H1 (cell line): ENCODE results near the gene F2RL2. TPM values are rescaled to one million over a fixed set of nuclear protein-coding genes. Genes with fewer than 3 reads are reported as not detected.

Experiments used
- CTCF ChIA-PET: fragments of 300-600 bp; sonication (Branson Sonifier 250); formaldehyde crosslinking; loops from one replicate; lab custom pipeline; 2021; ENCODE audit not compliant: partially characterized antibody; lab: Charles Lee
- POLR2A ChIA-PET: fragments of 300-600 bp; sonication (Branson Sonifier 250); formaldehyde crosslinking; loops from one replicate; lab custom pipeline; 2021; ENCODE audit warnings: inconsistent platforms; ENCODE audit not compliant: partially characterized antibody; lab: Charles Lee
- DNase-seq, 2 experiments: peaks; one replicate each; pipeline versions ENCODE4 v3.0.0 to v3.0.0-alpha.2; 2010 to 2022; ENCODE audit warnings: low spot score in 2 of 2, low read depth in 1 of 2, mixed read lengths in 1 of 2
- FAIRE-seq: peaks from 2 replicates; lab custom pipeline; 2011; peaks lifted over from hg19 to GRCh38; lab: Jason Lieb, UNC
- H2AFZ ChIP-seq: 2 replicates; pipeline ENCODE4 v1.8.1; 2012; ENCODE audit warnings: low read length, inconsistent platforms
- H2AK5ac ChIP-seq: 2 replicates; pipeline ENCODE4 v1.6.1; 2013; ENCODE audit warnings: low read depth, low read length
- H2BK120ac ChIP-seq: replicated peaks from 2 replicates; pipeline ENCODE3; 2013; ENCODE audit warnings: low read depth, low read length, inconsistent platforms
- H2BK12ac ChIP-seq: 2 replicates; pipeline ENCODE4 v1.6.1; 2013; ENCODE audit warnings: low read depth, low read length
- H2BK15ac ChIP-seq: 2 replicates; pipeline ENCODE4 v1.6.1; 2013; ENCODE audit warnings: low read length
- H2BK20ac ChIP-seq: 2 replicates; pipeline ENCODE4 v1.6.1; 2013; ENCODE audit warnings: low read length
- H2BK5ac ChIP-seq: 2 replicates; pipeline ENCODE4 v1.6.1; 2013; ENCODE audit warnings: low read depth, low read length
- H3K14ac ChIP-seq: 2 replicates; pipeline ENCODE4 v1.6.1; 2013; ENCODE audit warnings: inconsistent platforms; ENCODE audit not compliant: insufficient read length
- H3K18ac ChIP-seq: 2 replicates; pipeline ENCODE4 v1.6.1; 2013; ENCODE audit warnings: low read length; ENCODE audit errors: extremely low read depth
- H3K23ac ChIP-seq: 2 replicates; pipeline ENCODE4 v1.6.1; 2013; ENCODE audit warnings: inconsistent platforms; ENCODE audit not compliant: insufficient read length
- H3K23me2 ChIP-seq: 2 replicates; pipeline ENCODE4 v1.6.1; 2013; ENCODE audit warnings: low read depth, low read length
- H3K27ac ChIP-seq: 2 replicates; pipeline ENCODE4 v1.6.1; 2011; ENCODE audit warnings: low read depth, low read length, inconsistent platforms
- H3K27me3 ChIP-seq, 4 experiments: replicated peaks in 1 of 4; 1 replicate in 1 of 4; 2 replicates in 3 of 4; pipeline versions ENCODE4 v1.6.1 to v1.8.1; 2011 to 2013; ENCODE audit warnings: low read length in 3 of 4, mild to moderate bottlenecking in 3 of 4, inconsistent platforms in 2 of 4, mixed read lengths in 2 of 4, moderate library complexity in 1 of 4; ENCODE audit not compliant: control insufficient read depth in 3 of 4, insufficient read depth in 3 of 4; ENCODE audit errors: extremely low read depth in 1 of 4
- H3K36me3 ChIP-seq, 4 experiments: 2 replicates each; pipeline versions ENCODE4 v1.6.1 to v1.8.1; 2011 to 2013; ENCODE audit warnings: mild to moderate bottlenecking in 4 of 4, low read length in 3 of 4, moderate library complexity in 2 of 4, control low read depth in 1 of 4, inconsistent platforms in 1 of 4; ENCODE audit not compliant: insufficient read depth in 4 of 4, control insufficient read depth in 2 of 4
- H3K4ac ChIP-seq: replicated peaks from 2 replicates; pipeline ENCODE3; 2013; ENCODE audit warnings: low read length, low read depth, mixed read lengths, inconsistent platforms; ENCODE audit not compliant: insufficient read length
- H3K4me1 ChIP-seq, 4 experiments: replicated peaks in 1 of 4; 1 replicate in 1 of 4; 2 replicates in 3 of 4; pipeline versions ENCODE4 v1.6.1 to v1.8.1; 2011 to 2013; ENCODE audit warnings: low read length in 3 of 4, inconsistent platforms in 2 of 4, mixed read lengths in 1 of 4; ENCODE audit not compliant: insufficient read depth in 4 of 4, control insufficient read depth in 3 of 4
- H3K4me2 ChIP-seq, 2 experiments: 2 replicates each; pipeline versions ENCODE4 v1.6.1 to v1.8.1; 2011 to 2013; ENCODE audit warnings: low read depth in 2 of 2, low read length in 2 of 2, control low read depth in 1 of 2, inconsistent platforms in 1 of 2, mild to moderate bottlenecking in 1 of 2; ENCODE audit not compliant: insufficient read depth in 1 of 2
- H3K4me3 ChIP-seq, 4 experiments: fragments of 200-600, 300-600 bp in 1 of 4; sonication (generic), shearing (Covaris generic), sonication (Bioruptor Twin) in 1 of 4; 2 replicates each; pipeline versions ENCODE4 v1.5.1 to v1.8.1; 2011 to 2016; ENCODE audit warnings: low read length in 4 of 4, low read depth in 3 of 4, control low read depth in 2 of 4, inconsistent platforms in 2 of 4, mild to moderate bottlenecking in 2 of 4, mixed read lengths in 1 of 4, moderate library complexity in 1 of 4; ENCODE audit not compliant: insufficient read depth in 2 of 4; ENCODE audit errors: extremely low read depth in 1 of 4
- H3K56ac ChIP-seq: replicated peaks from 2 replicates; pipeline ENCODE3; 2013; ENCODE audit warnings: low read depth, mild to moderate bottlenecking, mixed read lengths, low read length, inconsistent platforms; ENCODE audit not compliant: insufficient read length
- H3K79me1 ChIP-seq: 2 replicates; pipeline ENCODE4 v1.6.1; 2013; ENCODE audit warnings: low read depth, low read length, control low read depth
- H3K79me2 ChIP-seq, 2 experiments: 2 replicates each; pipeline versions ENCODE4 v1.6.1 to v1.8.1; 2012 to 2013; ENCODE audit warnings: low read length in 2 of 2, mild to moderate bottlenecking in 2 of 2, inconsistent platforms in 1 of 2; ENCODE audit not compliant: insufficient read depth in 2 of 2, control insufficient read depth in 1 of 2
- H3K9ac ChIP-seq, 4 experiments: replicated peaks in 1 of 4; 1 replicate in 1 of 4; 2 replicates in 3 of 4; pipeline versions ENCODE4 v1.6.1 to v1.8.1; 2011 to 2013; ENCODE audit warnings: low read depth in 3 of 4, low read length in 3 of 4, control low read depth in 2 of 4, mild to moderate bottlenecking in 2 of 4, moderate library complexity in 2 of 4, inconsistent platforms in 1 of 4; ENCODE audit errors: extremely low read depth in 1 of 4
- H3K9me3 ChIP-seq, 2 experiments: 2 replicates each; pipeline versions ENCODE4 v1.6.1 to v1.8.1; 2012 to 2013; ENCODE audit warnings: mild to moderate bottlenecking in 2 of 2, moderate library complexity in 2 of 2, control low read depth in 1 of 2, inconsistent platforms in 1 of 2, low read depth in 1 of 2, low read length in 1 of 2, mixed read lengths in 1 of 2; ENCODE audit not compliant: insufficient read depth in 2 of 2
- H4K20me1 ChIP-seq, 2 experiments: replicated peaks in 1 of 2; 2 replicates each; pipeline versions ENCODE3 to v1.8.1; 2011 to 2013; ENCODE audit warnings: inconsistent platforms in 2 of 2, low read length in 2 of 2, mild to moderate bottlenecking in 1 of 2; ENCODE audit not compliant: insufficient read depth in 2 of 2, control insufficient read depth in 1 of 2
- H4K5ac ChIP-seq: 2 replicates; pipeline ENCODE4 v1.6.1; 2013; ENCODE audit warnings: low read length, low read depth, mixed read lengths, inconsistent platforms; ENCODE audit not compliant: insufficient read length
- H4K8ac ChIP-seq: 2 replicates; pipeline ENCODE4 v1.8.0; 2013; ENCODE audit warnings: mild to moderate bottlenecking, moderate library complexity, low read length, inconsistent platforms; ENCODE audit not compliant: insufficient read depth; ENCODE audit errors: extremely low read depth
- H4K91ac ChIP-seq: replicated peaks from 2 replicates; pipeline ENCODE3; 2013; ENCODE audit warnings: low read length, mixed read lengths, inconsistent platforms; ENCODE audit not compliant: insufficient read length
- EGR1 ChIP-seq: IDR thresholded peaks from 2 replicates; pipeline ENCODE4 v1.6.1; 2011; ENCODE audit warnings: low read depth, low read length, borderline replicate concordance
- EP300 ChIP-seq, 2 experiments: IDR thresholded peaks; 1 replicate in 1 of 2; 2 replicates in 1 of 2; pipeline ENCODE4 v1.6.1; 2011 to 2012; ENCODE audit warnings: low read depth in 2 of 2, low read length in 2 of 2, mild to moderate bottlenecking in 2 of 2, borderline replicate concordance in 1 of 2, inconsistent platforms in 1 of 2, moderate library complexity in 1 of 2
- HDAC6 ChIP-seq: IDR thresholded peaks from one replicate; pipeline ENCODE4 v1.7.1; 2012; ENCODE audit warnings: low read depth, mild to moderate bottlenecking, inconsistent platforms, low read length, moderate library complexity
- NRF1 ChIP-seq: IDR thresholded peaks from 2 replicates; pipeline ENCODE4 v1.6.1; 2011; ENCODE audit warnings: mild to moderate bottlenecking, low read depth, low read length, improper control_type of control experiment
- SIN3A ChIP-seq, 2 experiments: IDR thresholded peaks in 1 of 2; conservative IDR thresholded peaks in 1 of 2; 2 replicates each; pipeline ENCODE4 v1.6.1; 2011 to 2012; ENCODE audit warnings: low read length in 2 of 2, improper control_type of control experiment in 1 of 2, low read depth in 1 of 2, mild to moderate bottlenecking in 1 of 2
- SIRT6 ChIP-seq: IDR thresholded peaks from one replicate; pipeline ENCODE4 v1.7.1; 2012; ENCODE audit warnings: low read length, inconsistent platforms
- TAF1 ChIP-seq: IDR thresholded peaks from 2 replicates; pipeline ENCODE4 v1.6.1; 2011; ENCODE audit warnings: mild to moderate bottlenecking, low read depth, low read length
- TAF7 ChIP-seq: optimal IDR thresholded peaks from 2 replicates; pipeline ENCODE3; 2011; ENCODE audit warnings: low read depth, mild to moderate bottlenecking, inconsistent platforms, low read length, moderate library complexity, borderline replicate concordance
- WGBS, 2 experiments: shearing (Covaris generic) in 1 of 2; methylation state at CpG; one replicate each; pipeline versions ENCODE4 v1.1.6 to v1.1.7; 2013 to 2015; ENCODE audit warnings: low lambda C conversion rate in 2 of 2, mixed read lengths in 2 of 2, inconsistent platforms in 1 of 2, low coverage in 1 of 2, missing lambda C conversion rate in 1 of 2; ENCODE audit not compliant: insufficient replicate concordance in 2 of 2, insufficient coverage in 1 of 2, insufficient read length in 1 of 2; ENCODE audit errors: extremely low coverage in 1 of 2, missing lambda C conversion rate in 1 of 2; 5-methylcytosine and 5-hydroxymethylcytosine counted together
- polyA plus RNA-seq, 7 experiments: library from polyadenylated mRNA; depleted of rRNA in 3 of 7; stranded (reverse) in 5 of 7; unstranded in 2 of 7; fragments of >200 nt in 5 of 7; fragments of 200-250 nt in 2 of 7; gene quantifications; 1 replicate in 5 of 7; 2 replicates in 1 of 7; 4 replicates in 1 of 7; pipeline versions ENCODE4 v1.2.1 to v1.2.3, GENCODE V29; 2011 to 2013; ENCODE audit warnings: missing spikeins in 2 of 7, mixed read lengths in 2 of 7
- total RNA-seq: library from RNA; stranded (reverse); fragmentation: NEBNext Ultra II Directional; extraction: Animal tissue kit (Norgen Biotek cat#: 25700); gene quantifications from 2 replicates; pipeline ENCODE4 v1.2.1, GENCODE V29; 2021

The F2RL2 gene
- total and polyA plus RNA-seq, 2 of the 8 experiments (the other 6 are each of a cell fraction or from before 2014, with no cell fraction given) = 0.03 to 0.07 TPM

- no peak overlapping the region for H3K56ac ChIP-seq
- H2BK15ac ChIP-seq = no peak overlapping the region
- no peaks in the 10 kb centered on the region for H4K20me1 ChIP-seq
- no peak overlapping the region for H3K4me2 ChIP-seq
- DNase-seq = no peak
- H3K4ac ChIP-seq = no peak overlapping the region
- H3K27me3 ChIP-seq = no peaks in the 10 kb centered on the region
- H2BK5ac ChIP-seq = no peak overlapping the region
- no peaks in the 10 kb centered on the region for H3K4me1 ChIP-seq
- no peaks in the 10 kb centered on the region; the same call in 1 of the 2 replicates for H3K79me1 ChIP-seq
- H4K5ac ChIP-seq = no peak overlapping the region
- H2BK20ac ChIP-seq = no peak overlapping the region
- TF ChIP-seq TAF7 (no peak), NRF1 (no peak), HDAC6 (no peak), TAF1 (no peak), SIN3A (conservative IDR thresholded peaks at IDR 0.05 in 1 of 2, IDR thresholded peaks at IDR 0.05 in 1 of 2; ENCODE audit: low read depth in 1 of 2, low read length in 2 of 2) (no peak), EP300 (IDR thresholded peaks at IDR 0.05; ENCODE audit: borderline replicate concordance in 1 of 2, low read depth in 2 of 2, low read length in 2 of 2) (no peak), SIRT6 (no peak), EGR1 (no peak)
- POLR2A ChIA-PET = interaction anchor here (1.4 kb wide), 1 partner anchor 13 kb away, joined by 3 read pairs; no protein-coding TSS in a partner anchor
- H4K8ac ChIP-seq = no peak overlapping the region
- no peak overlapping the region for H3K18ac ChIP-seq
- H4K91ac ChIP-seq = no peak overlapping the region
- H3K4me3 ChIP-seq = no peak overlapping the region
- CTCF ChIA-PET = interaction anchor here (1.1 to 2.3 kb wide), 4 partner anchors 8 to 167 kb away, joined by 3 to 6 read pairs (median 3); partner anchors contain the start of gene IQGAP2
- no peaks in the 10 kb centered on the region for H3K36me3 ChIP-seq
- no peak overlapping the region for H3K23ac ChIP-seq
- no peak for FAIRE-seq
- H2BK12ac ChIP-seq = no peak overlapping the region
- no peaks in the 10 kb centered on the region for H3K9me3 ChIP-seq
- H2AFZ ChIP-seq = no peak overlapping the region
- H2AK5ac ChIP-seq = no peak overlapping the region
- H2BK120ac ChIP-seq = no peak overlapping the region
- no peaks in the 10 kb centered on the region for H3K79me2 ChIP-seq
- no peak overlapping the region for H3K27ac ChIP-seq
- no peak overlapping the region for H3K14ac ChIP-seq
- WGBS, 2 experiments = 94% methylated on average over 4 of the region's 4 CpGs; no CpG with 5 or more reads in 1 of the 2 experiments
- no peak overlapping the region for H3K9ac ChIP-seq
- H3K23me2 ChIP-seq = no peaks in the 10 kb centered on the region
These were observed 53.0 kb downstream of the F2RL2 start for GRCh38 chr5:76570153-76570552.
